Lung (tissue), 12 donors: ENCODE results near the gene CCL19. TPM values are rescaled to one million over a fixed set of nuclear protein-coding genes. Genes with fewer than 3 reads are reported as not detected.
"Not testable (repeated sequence)": the region's sequence is repeated elsewhere in the genome, so short reads cannot be mapped to it uniquely, and the experiment has no call there.

Experiments
- ATAC-seq: fragments of 200-7000 bp; cut with Tn5 transposase; one replicate; pipeline ENCODE4 v1.9.1; 2020; ENCODE audit warnings: moderate number of reproducible peaks; ENCODE audit not compliant: insufficient read depth, low FRiP score
- DNase-seq, 3 donors: peaks; one replicate each; pipeline ENCODE4 v3.0.0-alpha.2; 2013 to 2017
- H3K27ac ChIP-seq, 2 donors: one replicate each; pipeline ENCODE4 v1.5.1; 2013; ENCODE audit warnings: mild to moderate bottlenecking in 2 of 2, moderate library complexity in 2 of 2, control low read depth in 1 of 2, inconsistent platforms in 1 of 2, low read depth in 1 of 2, low read length in 1 of 2
- H3K27me3 ChIP-seq, 3 donors: one replicate each; pipeline ENCODE4 v1.5.1; 2013; ENCODE audit warnings: low read length in 2 of 3; ENCODE audit not compliant: control insufficient read depth in 3 of 3, insufficient read depth in 3 of 3
- H3K36me3 ChIP-seq, 4 donors: one replicate each; pipeline ENCODE4 v1.5.1; 2013; ENCODE audit warnings: low read length in 4 of 4, mild to moderate bottlenecking in 1 of 4, moderate library complexity in 1 of 4; ENCODE audit not compliant: control insufficient read depth in 4 of 4, insufficient read depth in 4 of 4
- H3K4me1 ChIP-seq, 5 donors: one replicate each; pipeline ENCODE4 v1.5.1; 2013; ENCODE audit warnings: low read length in 5 of 5, mild to moderate bottlenecking in 2 of 5, moderate library complexity in 1 of 5; ENCODE audit not compliant: control insufficient read depth in 5 of 5, insufficient read depth in 5 of 5
- H3K4me3 ChIP-seq: one replicate; pipeline ENCODE4 v1.5.1; 2013; ENCODE audit warnings: mild to moderate bottlenecking, control low read depth, moderate library complexity
- H3K9ac ChIP-seq, 2 donors: one replicate each; pipeline ENCODE4 v1.5.1; 2013; ENCODE audit warnings: low read length in 2 of 2, control low read depth in 1 of 2; ENCODE audit not compliant: insufficient read depth in 1 of 2
- H3K9me3 ChIP-seq, 4 donors: one replicate each; pipeline ENCODE4 v1.5.1; 2013; ENCODE audit warnings: low read length in 3 of 4, mild to moderate bottlenecking in 1 of 4, moderate library complexity in 1 of 4; ENCODE audit not compliant: control insufficient read depth in 4 of 4, insufficient read depth in 3 of 4
- CTCF ChIP-seq: IDR thresholded peaks from 2 replicates; pipeline ENCODE4 v1.5.1; 2012; ENCODE audit warnings: mild to moderate bottlenecking; ENCODE audit errors: control extremely low read depth, extremely low read depth
- WGBS, 2 donors: extraction: QIAGEN DNeasy Blood & Tissue Kit; methylation state at CpG; one replicate each; pipeline ENCODE4 v1.1.7; 2013; 5-methylcytosine and 5-hydroxymethylcytosine counted together
- polyA plus RNA-seq, 2 donors: library from polyadenylated mRNA; stranded (reverse); fragments of 200-250 nt; gene quantifications; one replicate each; pipeline ENCODE4 v1.2.1, GENCODE V29; 2013
- total RNA-seq, 2 donors: library from RNA; depleted of rRNA in 1 of 2; stranded (reverse); fragments of >200 nt in 1 of 2; gene quantifications; one replicate each; pipeline ENCODE4 v1.2.1, GENCODE V29; 2014 to 2021
- donor health status: control.
- donor health status: control.
- donor health status: Bipolar disorder and iron deficiency.
- donor health status: healthy.
- donor health status: DM: yes; HTN: yes; CAD: no.

Gene CCL19
- total and polyA plus RNA-seq, 4 donors: 6.5 to 81.5 (median 26.6) TPM

GRCh38 chr9:34732886-34733285, 41.8 kb upstream of the CCL19 start:
- no peaks in the 10 kb centered on the region for H3K4me1 ChIP-seq
- WGBS, 2 donors: 69 to 83% methylated on average over 2 of the region's 2 CpGs
- DNase-seq (no peak), ATAC-seq (no peak)
- H3K27me3 ChIP-seq: no peaks in the 10 kb centered on the region
- H3K27ac ChIP-seq: no peak overlapping the region
- H3K9me3 ChIP-seq: no peaks in the 10 kb centered on the region
- no peak overlapping the region for H3K9ac ChIP-seq
- TF ChIP-seq CTCF: no peak
- no peaks in the 10 kb centered on the region for H3K36me3 ChIP-seq
- H3K4me3 ChIP-seq: no peak overlapping the region

- H3K27ac ChIP-seq: no peak overlapping the region
- no peaks in the 10 kb centered on the region for H3K27me3 ChIP-seq
- TF ChIP-seq CTCF: no peak
- no peak overlapping the region for H3K4me3 ChIP-seq
- ATAC-seq (no peak), DNase-seq (no peak)
- WGBS, 2 donors: 92 to 97% methylated on average over 1 of the region's 1 CpG
- no peak overlapping the region for H3K9ac ChIP-seq
- no peaks in the 10 kb centered on the region for H3K36me3 ChIP-seq
- no peaks in the 10 kb centered on the region for H3K9me3 ChIP-seq
- no peaks in the 10 kb centered on the region for H3K4me1 ChIP-seq
These were observed 41.4 kb upstream of the CCL19 start for GRCh38 chr9:34732478-34732877.

GRCh38 chr9:34723141-34723540, 32.1 kb upstream of the CCL19 start:
- no peak for DNase-seq
- Histone ChIP-seq H3K4me1 (peaks cover 0 to 6% (median 2%) of the 10 kb centered on the region in 5 donors), H3K27ac (no peak overlapping the region), H3K9me3 (no peaks in the 10 kb centered on the region), H3K36me3 (no peaks in the 10 kb centered on the region), H3K4me3 (no peak overlapping the region), H3K9ac (no peak overlapping the region), H3K27me3 (no peaks in the 10 kb centered on the region)
- 93 to 95% methylated on average over 11 of the region's 11 CpGs for WGBS, 2 donors
- no peak for ATAC-seq
- no peak for TF ChIP-seq CTCF

- H3K36me3 ChIP-seq, ATAC-seq, H3K27ac ChIP-seq, H3K4me1 ChIP-seq, DNase-seq, H3K27me3 ChIP-seq, H3K4me3 ChIP-seq, H3K9ac ChIP-seq, H3K9me3 ChIP-seq: not testable (repeated sequence)
These were observed 28.6 kb upstream of the CCL19 start for GRCh38 chr9:34719769-34720025.
